Fibroblast of pulmonary artery (primary cell): Measurements from ENCODE around the gene MAN2A2.

Experiments
- DNase-seq: peaks from one replicate; pipeline ENCODE4 v3.0.0-alpha.2; 2010; ENCODE audit warnings: low read depth
- H3K4me3 ChIP-seq: replicated peaks from 2 replicates; pipeline ENCODE4 v1.5.1; 2011; ENCODE audit warnings: low read depth, mild to moderate bottlenecking, control low read depth, low read length, moderate library complexity
- CTCF ChIP-seq: IDR thresholded peaks from 2 replicates; pipeline ENCODE4 v1.5.1; 2011; ENCODE audit warnings: mild to moderate bottlenecking, control low read depth, low read length, inconsistent platforms; ENCODE audit errors: missing control alignments

The MAN2A2 gene

GRCh38 chr15:90860942-90861675 is 42.0 kb upstream of the MAN2A2 start:
- no peak overlapping the region for H3K4me3 ChIP-seq
- no peak for TF ChIP-seq CTCF
- DNase-seq = no peak

GRCh38 chr15:90862487-90862886 is 40.6 kb upstream of the MAN2A2 start:
- no peak overlapping the region for H3K4me3 ChIP-seq
- DNase-seq = no peak
- TF ChIP-seq CTCF = no peak

GRCh38 chr15:90862964-90863778 is 39.9 kb upstream of the MAN2A2 start:
- no peak for DNase-seq
- H3K4me3 ChIP-seq = no peak overlapping the region
- TF ChIP-seq CTCF = no peak

GRCh38 chr15:90863987-90864386 is 39.1 kb upstream of the MAN2A2 start:
- TF ChIP-seq CTCF = no peak
- DNase-seq = no peak

GRCh38 chr15:90864507-90864906 is 38.6 kb upstream of the MAN2A2 start:
- TF ChIP-seq CTCF = no peak
- no peak overlapping the region for H3K4me3 ChIP-seq
- DNase-seq = no peak

More at GRCh38 chr15:90863987-90864386, 39.1 kb upstream of the MAN2A2 start:
- no peak overlapping the region for H3K4me3 ChIP-seq

GRCh38 chr15:90865702-90866101 is 37.4 kb upstream of the MAN2A2 start:
- DNase-seq = no peak
- TF ChIP-seq CTCF = no peak
- no peak overlapping the region for H3K4me3 ChIP-seq
